Left ventricle myocardium inferior (tissue), 1 donor: ENCODE results near the gene P2RY14. TPM values are rescaled to one million over a fixed set of nuclear protein-coding genes. Genes with fewer than 3 reads are reported as not detected.

Experiments
- DNase-seq: peaks from one replicate; pipeline ENCODE4 v3.0.0-alpha.2; 2020
- H3K27ac ChIP-seq: fragments of 200-600 bp; replicated peaks from 2 replicates; pipeline ENCODE4 v1.8.0; 2021
- H3K27me3 ChIP-seq: fragments of 200-600 bp; 2 replicates; pipeline ENCODE4 v1.8.0; 2021; ENCODE audit warnings: low read depth
- H3K36me3 ChIP-seq: fragments of 200-600 bp; 2 replicates; pipeline ENCODE4 v1.8.0; 2021
- H3K4me1 ChIP-seq: fragments of 200-600 bp; 2 replicates; pipeline ENCODE4 v1.8.0; 2021
- H3K4me3 ChIP-seq: fragments of 200-600 bp; 2 replicates; pipeline ENCODE4 v1.8.0; 2021; ENCODE audit warnings: mild to moderate bottlenecking, moderate library complexity
- H3K9me3 ChIP-seq: fragments of 200-600 bp; replicated peaks from 2 replicates; pipeline ENCODE4 v1.8.0; 2021
- CTCF ChIP-seq: fragments of 200-600 bp; IDR thresholded peaks from 2 replicates; pipeline ENCODE4 v1.8.0; 2021; ENCODE audit warnings: antibody characterized with exemption, mild to moderate bottlenecking, borderline replicate concordance
- intact Hi-C: fragments of 100-400 bp; cut with micrococcal nuclease; formaldehyde crosslinking; loops from one replicate; pipeline ENCODE4 v1.11.0; 2022
- total RNA-seq: library from RNA; stranded (reverse); fragmentation: NEBNext Ultra II Directional; extraction: Animal tissue kit (Norgen Biotek cat#: 25700); gene quantifications from one replicate; pipeline ENCODE4 v1.2.1, GENCODE V29; 2021
- donor health status: DM: no; HTN: yes; CAD: no; lungs with severe emphysema.

Gene P2RY14
- total RNA-seq, 1 donor from 2014 or later: 2.9 TPM

DNA sequence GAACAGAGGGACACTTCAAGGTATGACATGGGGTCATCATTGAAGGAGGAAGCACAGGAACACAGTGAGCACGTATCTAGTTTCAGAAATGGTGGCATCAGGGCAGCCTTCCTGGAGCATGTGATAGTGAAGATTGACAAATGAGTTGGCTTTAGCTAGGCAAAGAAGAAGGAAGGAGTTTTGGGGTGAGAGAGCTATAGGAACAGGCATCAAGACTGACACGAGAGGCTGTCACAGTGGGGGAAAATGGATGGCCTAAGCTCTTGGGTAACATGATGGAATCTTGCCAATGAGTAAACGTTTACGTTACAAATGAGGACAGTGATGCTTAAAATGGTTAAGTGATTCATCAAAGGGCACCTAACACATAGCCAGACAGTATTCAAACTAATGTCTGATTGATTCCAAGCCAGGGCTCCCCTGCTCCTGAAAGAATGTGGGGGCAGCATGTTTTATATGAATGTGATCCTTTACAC lies 52.2 kb downstream of the P2RY14 start:
- DNase-seq: no peak
- no peak for TF ChIP-seq CTCF
- H3K9me3 ChIP-seq: no peaks in the 10 kb centered on the region
- H3K27me3 ChIP-seq: no peaks in the 10 kb centered on the region
- no peak overlapping the region for H3K4me3 ChIP-seq
- peaks cover 25% of the 10 kb centered on the region for H3K4me1 ChIP-seq
- intact Hi-C loops: no loop called here
- no peaks in the 10 kb centered on the region for H3K36me3 ChIP-seq
- no peak overlapping the region for H3K27ac ChIP-seq

DNA sequence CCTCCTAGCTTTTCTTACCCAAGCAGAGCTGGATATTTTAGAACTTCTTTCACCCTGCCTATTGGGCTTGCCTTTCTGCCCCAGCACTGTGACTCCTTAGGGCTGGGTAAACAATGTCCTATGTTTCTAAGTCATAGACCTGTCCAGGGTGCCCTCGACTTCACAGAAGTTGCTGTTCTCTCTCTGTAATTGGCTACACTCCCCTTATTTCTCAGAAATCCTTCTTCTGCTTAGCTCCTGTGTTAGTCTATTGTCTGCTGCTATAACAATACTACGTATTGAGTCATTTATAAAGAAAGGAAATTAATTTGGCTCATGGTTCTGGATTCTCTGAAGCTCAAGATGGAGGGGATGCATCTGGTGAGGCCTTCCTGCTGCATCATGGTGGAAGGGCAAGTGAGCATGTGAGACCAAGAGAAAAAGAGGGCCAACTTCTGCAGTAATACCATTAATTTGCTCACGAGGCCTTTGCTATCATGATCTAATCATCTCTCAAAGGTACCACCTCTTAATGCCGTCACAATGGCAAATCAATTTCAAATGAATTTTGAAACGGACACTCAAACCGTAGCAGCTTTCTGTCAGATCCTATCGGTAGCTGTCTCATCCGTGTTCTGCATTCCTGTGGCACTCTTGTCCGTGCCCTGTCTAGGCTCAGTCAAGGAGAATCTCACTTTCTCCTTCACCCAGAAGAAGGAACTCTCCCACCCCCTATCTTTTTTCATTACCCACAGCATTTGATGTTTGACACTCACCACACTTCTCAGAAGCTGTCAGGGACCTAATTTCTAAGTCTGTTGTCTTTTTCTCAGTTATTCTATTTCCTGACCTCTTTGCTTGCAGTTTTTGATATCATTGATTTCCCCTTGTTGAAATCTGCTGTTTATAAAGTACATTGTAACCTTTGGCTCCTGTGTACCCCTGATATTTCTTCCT lies 53.0 kb downstream of the P2RY14 start:
- H3K4me3 ChIP-seq: no peak overlapping the region
- no peak overlapping the region for H3K27ac ChIP-seq
- H3K9me3 ChIP-seq: no peaks in the 10 kb centered on the region
- no peak for DNase-seq
- no peak for TF ChIP-seq CTCF
- no peaks in the 10 kb centered on the region for H3K36me3 ChIP-seq
- H3K4me1 ChIP-seq: peaks cover 25% of the 10 kb centered on the region
- H3K27me3 ChIP-seq: no peaks in the 10 kb centered on the region
- intact Hi-C loops: no loop called here

- Histone ChIP-seq H3K36me3 (no peaks in the 10 kb centered on the region), H3K4me1 (peaks cover 26% of the 10 kb centered on the region), H3K27ac (no peak overlapping the region), H3K27me3 (no peaks in the 10 kb centered on the region), H3K4me3 (no peak overlapping the region), H3K9me3 (no peaks in the 10 kb centered on the region)
- intact Hi-C loops: no loop called here
- no peak for DNase-seq
- TF ChIP-seq CTCF: no peak
These were observed 54.0 kb downstream of the P2RY14 start for GRCh38 chr3:151224268-151224866.

- H3K9me3 ChIP-seq: no peaks in the 10 kb centered on the region
- no peak for DNase-seq
- H3K4me1 ChIP-seq: peaks cover 33% of the 10 kb centered on the region
- no peak for TF ChIP-seq CTCF
- H3K27me3 ChIP-seq: no peaks in the 10 kb centered on the region
- H3K36me3 ChIP-seq: no peaks in the 10 kb centered on the region
- intact Hi-C loops: no loop called here
- H3K27ac ChIP-seq: no peak overlapping the region
- no peak overlapping the region for H3K4me3 ChIP-seq
These were observed 59.3 kb downstream of the P2RY14 start for GRCh38 chr3:151219056-151219455.

DNA sequence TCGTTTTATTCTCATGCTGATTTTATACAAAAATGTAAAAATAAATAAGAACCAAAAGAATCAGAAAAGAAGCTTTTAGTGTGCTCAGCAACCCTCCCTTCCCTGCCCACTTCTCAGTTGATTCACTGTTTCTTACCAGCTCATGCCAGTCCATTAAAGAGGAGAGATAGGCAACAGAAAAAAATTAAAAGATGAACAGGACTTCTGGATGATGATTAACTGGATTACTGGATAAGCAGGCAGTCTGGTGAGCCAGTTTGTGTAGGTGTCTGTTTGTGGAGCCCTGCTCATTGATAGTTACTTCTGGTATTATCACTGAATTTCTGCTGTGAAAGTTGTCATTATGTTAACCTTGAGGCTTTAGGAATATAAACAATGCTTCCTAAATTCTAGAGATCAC lies 60.2 kb downstream of the P2RY14 start:
- no peaks in the 10 kb centered on the region for H3K9me3 ChIP-seq
- no peak overlapping the region for H3K4me3 ChIP-seq
- H3K4me1 ChIP-seq: peaks cover 33% of the 10 kb centered on the region
- TF ChIP-seq CTCF: no peak
- no peak overlapping the region for H3K27ac ChIP-seq
- no peaks in the 10 kb centered on the region for H3K36me3 ChIP-seq
- no peak for DNase-seq
- no peaks in the 10 kb centered on the region for H3K27me3 ChIP-seq
- intact Hi-C loops: no loop called here
